Right atrium auricular region (tissue), 2 donors: ENCODE measurements around the gene NIF3L1. TPM values are rescaled to one million over a fixed set of nuclear protein-coding genes. Genes with fewer than 3 reads are reported as not detected.
A peak's percentile ranks its signal among the peaks of the same experiment; 100 is the strongest.
"Not testable (repeated sequence)": the region's sequence is repeated elsewhere in the genome, so short reads cannot be mapped to it uniquely, and the experiment has no call there.

ENCODE experiments used
- DNase-seq: peaks from one replicate; pipeline ENCODE4 v3.0.0-alpha.2; 2019; ENCODE audit warnings: low spot score
- H3K27ac ChIP-seq, 2 donors: fragments of 200-600 bp; sonication (generic); 1 replicate in 1 of 2; 2 replicates in 1 of 2; pipeline ENCODE4 v1.5.1; 2016 to 2019
- H3K27me3 ChIP-seq, 2 donors: fragments of 200-600 bp; sonication (generic); one replicate each; pipeline versions ENCODE4 v1.5.1 to v1.6.0; 2017 to 2019
- H3K36me3 ChIP-seq: fragments of 200-600 bp; sonication (generic); one replicate; pipeline ENCODE4 v1.5.1; 2016
- H3K4me1 ChIP-seq, 2 donors: fragments of 200-600 bp; sonication (generic); one replicate each; pipeline versions ENCODE4 v1.5.1 to v1.6.0; 2017 to 2019
- H3K4me3 ChIP-seq, 2 donors: fragments of 200-600 bp; sonication (generic); 1 replicate in 1 of 2; 2 replicates in 1 of 2; pipeline ENCODE4 v1.5.1; 2017 to 2019; ENCODE audit warnings: mild to moderate bottlenecking in 1 of 2, moderate library complexity in 1 of 2
- H3K9me3 ChIP-seq, 2 donors: fragments of 200-600 bp; sonication (generic); one replicate each; pipeline ENCODE4 v1.5.1; 2019
- CTCF ChIP-seq, 2 donors: fragments of 200-600 bp; sonication (generic); IDR thresholded peaks; one replicate each; pipeline ENCODE4 v1.5.1; 2019; ENCODE audit warnings: antibody characterized with exemption in 2 of 2
- total RNA-seq, 2 donors: library from RNA; depleted of rRNA; stranded (reverse); fragments of >200 nt; gene quantifications; one replicate each; pipeline ENCODE4 v1.1.0, GENCODE V29; 2016

Gene NIF3L1
- total RNA-seq, 2 donors from 2014 or later = 16.1 to 16.6 TPM

GRCh38 chr2:200877443-200877842, 11.7 kb upstream of the NIF3L1 start:
- peaks cover 26% of the 10 kb centered on the region for H3K36me3 ChIP-seq
- no peaks in the 10 kb centered on the region for H3K4me1 ChIP-seq
- no peak for DNase-seq
- TF ChIP-seq CTCF (IDR thresholded peaks at IDR 0.05) = no peak
- H3K4me3 ChIP-seq = no peak overlapping the region
- H3K27me3 ChIP-seq = no peaks in the 10 kb centered on the region
- H3K9me3 ChIP-seq = no peaks in the 10 kb centered on the region
- H3K27ac ChIP-seq = peak overlapping the region; percentile 33 to 50

GRCh38 chr2:200878289-200878880, 10.8 kb upstream of the NIF3L1 start:
- H3K9me3 ChIP-seq = no peaks in the 10 kb centered on the region
- no peaks in the 10 kb centered on the region for H3K4me1 ChIP-seq
- no peak overlapping the region for H3K4me3 ChIP-seq
- DNase-seq = no peak
- no peak overlapping the region for H3K27ac ChIP-seq
- peaks cover 30% of the 10 kb centered on the region for H3K36me3 ChIP-seq
- no peaks in the 10 kb centered on the region for H3K27me3 ChIP-seq
- TF ChIP-seq CTCF (IDR thresholded peaks at IDR 0.05) = no peak

- H3K4me1 ChIP-seq, H3K27me3 ChIP-seq, H3K4me3 ChIP-seq, DNase-seq, H3K9me3 ChIP-seq, H3K27ac ChIP-seq: not testable (repeated sequence)
- H3K36me3 ChIP-seq = peaks cover 48% of the 10 kb centered on the region
Observed at GRCh38 chr2:200881715-200882249, 7.4 kb upstream of the NIF3L1 start.

- no peaks in the 10 kb centered on the region for H3K27me3 ChIP-seq
- TF ChIP-seq CTCF (IDR thresholded peaks at IDR 0.05) = no peak
- H3K36me3 ChIP-seq = peaks cover 59% of the 10 kb centered on the region
- no peak overlapping the region for H3K4me3 ChIP-seq
- no peak for DNase-seq
- H3K9me3 ChIP-seq = no peaks in the 10 kb centered on the region
- H3K27ac ChIP-seq = no peak overlapping the region
- H3K4me1 ChIP-seq = peaks cover 0 to 3% of the 10 kb centered on the region in 2 donors
Observed at GRCh38 chr2:200899482-200899881, 10.3 kb downstream of the NIF3L1 start.

GRCh38 chr2:200901459-200902072, 12.4 kb downstream of the NIF3L1 start:
- Histone ChIP-seq H3K27me3 (no peaks in the 10 kb centered on the region), H3K4me1 (peaks cover 0 to 5% of the 10 kb centered on the region in 2 donors), H3K36me3 (peaks cover 38% of the 10 kb centered on the region), H3K9me3 (no peaks in the 10 kb centered on the region), H3K4me3 (no peak overlapping the region), H3K27ac (no peak overlapping the region)
- peak; percentile 68 for DNase-seq
- TF ChIP-seq CTCF (IDR thresholded peaks at IDR 0.05) = peak; percentile 54 to 83

- peak; percentile 68 for DNase-seq
- H3K4me1 ChIP-seq = peaks cover 0 to 5% of the 10 kb centered on the region in 2 donors
- no peak overlapping the region for H3K4me3 ChIP-seq
- peak overlapping the region in 1 of 2 donors; percentile 28 for H3K27ac ChIP-seq
- H3K36me3 ChIP-seq = peaks cover 5% of the 10 kb centered on the region
- H3K9me3 ChIP-seq = no peaks in the 10 kb centered on the region
- TF ChIP-seq CTCF (IDR thresholded peaks at IDR 0.05) = peak; percentile 46 to 76
- no peaks in the 10 kb centered on the region for H3K27me3 ChIP-seq
Observed at GRCh38 chr2:200905618-200906296, 16.6 kb downstream of the NIF3L1 start.
